Endometrium (tissue), 2 donors: Measurements from ENCODE around the gene INPP5E.

Experiments
- FAIRE-seq: peaks from 2 replicates; lab custom pipeline; 2012; peaks lifted over from hg19 to GRCh38; lab: Jason Lieb, UNC
- donor health status: control.
- donor health status: control.

The INPP5E gene

DNA sequence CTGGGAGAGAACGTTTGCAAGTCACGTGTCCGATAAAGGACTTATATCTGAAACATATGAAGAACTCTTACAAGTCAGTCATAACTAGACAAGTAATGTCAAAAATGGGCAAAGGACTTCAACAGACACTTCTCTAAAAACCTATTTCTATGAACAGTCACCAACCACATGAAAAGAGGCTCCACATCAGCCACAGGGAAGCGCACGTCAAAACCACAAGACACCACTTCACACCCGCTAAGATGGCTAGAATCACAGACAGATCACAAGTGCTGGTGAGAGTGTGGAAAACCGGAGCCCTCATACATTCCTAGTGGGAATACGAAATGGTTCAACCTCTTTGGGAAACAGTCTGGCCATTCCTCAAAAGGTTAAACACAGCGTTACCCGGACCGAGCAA lies 54.6 kb downstream of the INPP5E start:
- no peak for FAIRE-seq

DNA sequence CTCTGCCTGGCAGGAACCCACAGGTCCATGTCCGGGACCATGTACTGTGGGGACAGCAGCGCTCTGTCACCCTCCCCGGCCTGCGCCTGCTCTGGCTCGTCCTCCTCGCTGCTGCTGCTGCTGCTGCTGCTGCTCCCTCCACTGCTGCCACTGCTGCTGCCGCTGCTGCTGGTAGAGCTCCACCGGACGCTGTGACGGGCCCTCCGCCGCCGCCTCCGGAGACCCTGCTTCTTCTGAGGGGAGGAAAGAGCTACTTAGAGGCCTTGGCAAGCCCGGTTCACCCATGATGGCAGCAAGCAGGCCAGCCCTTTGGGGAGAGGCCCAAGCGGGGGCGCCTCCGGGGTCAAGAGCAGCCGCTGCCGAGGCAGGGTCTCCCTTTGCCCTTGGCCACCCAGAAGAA lies 56.2 kb downstream of the INPP5E start:
- no peak for FAIRE-seq

DNA sequence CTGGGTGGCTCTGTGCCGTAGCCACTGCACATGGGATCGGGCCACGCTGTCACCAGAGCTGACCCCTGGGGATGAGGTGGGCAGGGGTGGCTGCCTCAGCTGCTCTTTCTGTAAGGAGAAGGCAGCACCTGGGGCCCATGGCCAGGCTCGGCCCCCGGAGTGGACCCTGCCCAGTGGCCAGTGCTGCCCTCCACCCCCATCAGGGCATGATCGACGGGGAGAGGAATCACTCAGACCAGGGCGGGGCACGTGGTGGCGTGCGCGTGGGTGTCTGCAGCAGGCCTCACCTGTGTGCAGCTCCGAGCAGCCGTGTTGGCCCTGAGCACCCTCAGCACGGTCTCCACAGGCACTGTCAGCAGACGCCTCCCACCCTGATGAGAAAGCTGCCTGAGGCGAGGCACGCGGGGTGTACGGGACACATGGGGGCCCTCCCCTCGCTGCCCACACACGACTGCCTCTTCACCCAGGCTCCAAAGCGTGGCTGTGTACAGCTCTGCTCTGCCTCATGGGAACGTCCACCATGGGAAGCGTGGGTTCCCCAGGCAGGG lies 57.6 kb downstream of the INPP5E start:
- FAIRE-seq: no peak

DNA sequence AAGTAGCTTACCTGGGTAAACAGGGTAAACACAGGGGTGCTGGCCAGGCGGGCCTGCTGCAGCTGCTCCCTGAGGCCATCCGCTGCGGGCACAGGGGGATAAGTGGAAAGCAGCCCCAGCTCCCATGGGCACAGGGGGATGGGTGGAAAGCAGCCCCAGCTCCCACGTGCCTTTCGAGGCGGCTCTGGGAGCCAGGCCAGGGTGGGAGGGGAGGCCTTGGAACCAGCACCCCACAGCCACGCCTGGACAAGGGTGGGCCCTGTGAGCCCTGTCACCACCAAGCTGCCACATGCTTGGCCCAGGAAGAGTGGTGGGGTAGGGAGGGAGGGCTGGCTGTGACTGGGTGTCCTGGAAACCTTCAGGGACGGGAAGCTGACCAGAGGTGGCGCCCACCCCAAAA lies 58.3 kb downstream of the INPP5E start:
- no peak for FAIRE-seq

DNA sequence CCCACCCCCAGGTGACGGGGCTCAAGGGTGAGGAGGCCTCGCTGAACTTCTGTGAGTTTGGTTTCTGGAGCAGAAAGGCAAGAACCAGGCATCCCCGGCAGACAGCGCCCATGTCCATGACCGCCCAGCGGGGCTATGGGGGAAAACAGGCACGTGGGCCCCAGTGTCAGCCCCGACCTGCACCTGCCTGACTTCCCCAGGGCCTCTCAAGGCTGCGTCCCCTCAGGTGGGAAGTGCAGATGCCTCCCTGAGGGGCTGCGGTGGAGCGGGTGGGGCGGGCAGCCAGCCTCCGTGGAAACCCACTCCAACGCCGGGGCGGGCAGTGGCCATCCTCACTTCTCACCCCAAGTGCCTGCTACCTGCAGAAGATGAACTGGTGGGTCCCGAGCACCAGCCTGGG lies 59.3 kb downstream of the INPP5E start:
- no peak for FAIRE-seq

DNA sequence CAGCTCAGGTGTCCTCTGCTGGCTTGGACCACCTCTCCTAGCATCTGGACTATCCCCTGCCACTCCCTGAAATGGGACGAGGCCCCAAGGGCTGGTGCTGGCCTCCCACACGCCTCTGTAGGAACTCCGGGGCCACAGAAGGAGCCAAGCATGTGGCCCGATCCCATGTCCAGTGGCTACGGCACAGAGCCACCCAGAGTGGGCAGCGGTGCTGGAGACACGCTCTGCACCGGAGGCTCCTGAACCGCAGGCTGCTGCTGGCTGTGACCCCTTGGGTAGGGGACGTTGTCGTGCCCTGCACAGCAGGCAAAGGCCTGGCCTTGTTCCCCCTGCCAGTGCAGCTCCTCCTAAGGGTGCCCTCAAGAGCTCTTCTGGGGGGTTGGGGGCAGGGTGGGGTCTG lies 59.8 kb downstream of the INPP5E start:
- FAIRE-seq: no peak

DNA sequence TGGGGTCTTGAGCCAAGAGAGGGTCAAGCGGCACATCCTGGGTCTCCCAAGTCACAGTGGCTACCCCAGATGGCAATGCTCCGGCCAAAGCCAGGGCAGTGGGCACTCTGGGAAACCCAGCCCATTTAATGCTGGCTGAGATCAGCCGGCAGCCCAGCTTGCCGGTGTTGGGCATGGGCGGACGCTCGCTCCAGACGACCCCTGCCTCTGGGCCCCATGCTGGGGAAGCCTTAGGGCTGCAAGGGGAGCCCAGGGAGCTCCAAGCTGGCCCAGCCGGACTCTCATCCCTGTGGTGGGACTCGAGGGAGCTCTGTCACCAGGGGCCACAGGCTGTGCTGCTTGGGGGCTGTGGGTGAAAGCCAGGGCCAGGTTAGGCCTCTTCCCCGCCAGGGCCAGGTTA lies 60.2 kb downstream of the INPP5E start:
- FAIRE-seq: no peak

DNA sequence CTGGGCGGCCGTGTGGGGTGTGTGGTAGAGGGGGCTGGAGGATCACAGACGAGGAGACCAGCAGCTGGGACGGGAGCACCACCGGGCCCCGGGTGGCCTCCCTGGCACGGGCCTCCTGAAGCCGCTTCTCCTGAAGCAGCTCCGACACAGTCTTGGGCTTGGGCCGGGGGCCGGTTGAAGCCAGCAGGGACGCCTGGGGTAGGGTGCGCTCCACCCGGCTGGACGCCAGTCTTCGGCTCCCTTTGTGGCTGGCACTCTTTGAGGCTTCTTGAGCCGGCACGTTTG lies 60.7 kb downstream of the INPP5E start:
- FAIRE-seq: no peak
